ENCODE measurements around the gene KIF4A. TPM values are rescaled to one million over a fixed set of nuclear protein-coding genes. Genes with fewer than 3 reads are reported as not detected.
"Not testable (repeated sequence)": the region's sequence is repeated elsewhere in the genome, so short reads cannot be mapped to it uniquely, and the experiment has no call there.

The KIF4A gene
- total RNA-seq, 1 donor from 2014 or later: 2.9 TPM

DNA sequence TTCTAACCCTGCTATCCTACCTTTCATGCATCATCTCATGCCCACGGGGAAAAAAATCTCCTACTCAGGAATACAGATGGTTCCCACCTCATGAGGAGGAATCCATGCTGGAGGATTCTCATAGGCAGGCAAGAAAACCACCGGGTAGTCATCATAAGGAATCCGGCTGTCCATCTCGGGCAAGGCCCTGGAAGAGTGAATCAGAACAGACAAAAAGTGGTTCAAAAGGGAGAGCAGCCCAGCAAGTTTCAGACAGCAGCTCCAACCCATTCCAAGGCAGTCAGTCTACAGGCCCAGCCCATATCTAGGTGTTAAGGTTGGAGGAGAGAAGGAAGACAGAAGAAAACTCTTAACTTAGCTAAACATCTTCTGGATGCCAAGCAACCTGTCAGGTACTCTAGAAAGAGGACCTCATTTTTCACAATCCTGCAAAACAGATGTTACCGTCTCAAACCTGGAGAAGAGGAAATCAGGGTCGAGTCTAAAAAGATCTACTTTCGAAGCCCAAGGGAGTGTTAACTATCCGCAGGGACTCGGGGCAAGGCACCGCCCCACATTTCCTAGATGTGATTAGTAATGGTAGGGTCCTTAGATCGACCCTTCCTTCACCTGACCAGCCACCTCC is 624 bp upstream of the KIF4A start:
- no peak for FAIRE-seq
- DNase-seq (ENCODE audit: low spot score in 2 of 2): no peak

- DNase-seq (ENCODE audit: low spot score in 2 of 2) (no peak), FAIRE-seq (no peak)
Measured at GRCh38 chrX:70292788-70293187, 2.9 kb downstream of the KIF4A start.

GRCh38 chrX:70293621-70294020 is 3.7 kb downstream of the KIF4A start:
- FAIRE-seq (no peak), DNase-seq (ENCODE audit: low spot score in 2 of 2) (no peak)

GRCh38 chrX:70301716-70302115 is 11.8 kb downstream of the KIF4A start:
- FAIRE-seq (no peak), DNase-seq (ENCODE audit: low spot score in 2 of 2) (no peak)

- FAIRE-seq: no peak
Measured at GRCh38 chrX:70313503-70313902, 23.6 kb downstream of the KIF4A start.

GRCh38 chrX:70322784-70323183 is 32.9 kb downstream of the KIF4A start:
- FAIRE-seq (no peak), DNase-seq (ENCODE audit: low spot score in 2 of 2) (no peak)

More at GRCh38 chrX:70313503-70313902, 23.6 kb downstream of the KIF4A start:
- no peak for DNase-seq (ENCODE audit: low spot score in 2 of 2)

- not testable (repeated sequence) for DNase-seq (ENCODE audit: low spot score in 2 of 2); FAIRE-seq
Measured at GRCh38 chrX:70323628-70324027, 33.7 kb downstream of the KIF4A start.

GRCh38 chrX:70324326-70324725 is 34.4 kb downstream of the KIF4A start:
- FAIRE-seq: no peak
- no peak for DNase-seq (ENCODE audit: low spot score in 2 of 2)

- no peak for FAIRE-seq
- DNase-seq (ENCODE audit: low spot score in 2 of 2): no peak
Measured at GRCh38 chrX:70331161-70331560, 41.3 kb downstream of the KIF4A start.

- DNase-seq (ENCODE audit: low spot score in 2 of 2) (no peak), FAIRE-seq (no peak)
Measured at GRCh38 chrX:70332600-70332999, 42.7 kb downstream of the KIF4A start.

DNA sequence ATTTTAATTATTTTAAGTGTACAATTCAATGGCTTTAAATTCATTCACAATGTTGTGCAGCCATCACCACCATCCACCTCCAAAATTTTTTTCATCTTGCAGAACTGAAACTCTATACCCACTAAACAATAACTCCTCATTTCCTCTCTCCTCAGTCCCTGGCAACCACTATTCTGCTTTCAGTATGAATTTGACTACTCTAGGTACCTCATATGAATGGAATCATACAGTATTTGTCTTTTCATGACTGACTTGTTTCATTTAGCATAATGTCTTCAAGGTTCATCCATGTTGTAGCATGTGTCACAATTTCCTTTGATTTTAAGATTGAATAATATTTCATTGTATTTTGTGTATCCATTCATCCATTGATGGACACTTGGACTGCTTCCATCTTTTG is 46.9 kb downstream of the KIF4A start:
- DNase-seq (ENCODE audit: low spot score in 2 of 2) (no peak), FAIRE-seq (no peak)

GRCh38 chrX:70338290-70338689 is 48.4 kb downstream of the KIF4A start:
- FAIRE-seq (no peak), DNase-seq (ENCODE audit: low spot score in 2 of 2) (no peak)

GRCh38 chrX:70343435-70343834 is 53.5 kb downstream of the KIF4A start:
- FAIRE-seq: no peak
- no peak for DNase-seq (ENCODE audit: low spot score in 2 of 2)

- no peak for DNase-seq (ENCODE audit: low spot score in 2 of 2)
- no peak for FAIRE-seq
Measured at GRCh38 chrX:70346418-70347070, 56.6 kb downstream of the KIF4A start.

- FAIRE-seq; DNase-seq (ENCODE audit: low spot score in 2 of 2): not testable (repeated sequence)
Measured at GRCh38 chrX:70348825-70349224, 58.9 kb downstream of the KIF4A start.

- not testable (repeated sequence) for DNase-seq (ENCODE audit: low spot score in 2 of 2); FAIRE-seq
Measured at GRCh38 chrX:70349367-70350125, 59.6 kb downstream of the KIF4A start.

DNA sequence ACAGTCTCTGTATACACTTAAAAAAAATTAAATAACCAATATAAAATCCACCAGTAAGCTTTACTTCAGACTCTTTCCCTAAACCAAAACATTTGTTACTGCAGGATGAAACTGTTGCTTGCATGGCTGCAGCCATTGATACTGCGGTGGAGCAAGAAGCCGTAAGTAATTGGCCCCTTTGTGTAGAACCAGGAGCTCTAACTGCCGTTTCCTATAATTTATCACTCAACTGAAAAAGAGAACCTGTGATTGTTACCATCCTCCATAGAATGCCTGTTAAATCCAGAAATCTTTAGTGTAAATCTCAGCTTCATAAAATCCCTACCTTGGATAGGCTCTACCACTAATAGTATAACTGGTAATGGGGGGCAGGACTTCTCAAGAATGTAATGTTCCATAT is 62.6 kb downstream of the KIF4A start:
- FAIRE-seq (no peak), DNase-seq (ENCODE audit: low spot score in 2 of 2) (no peak)

GRCh38 chrX:70353514-70353913 is 63.6 kb downstream of the KIF4A start:
- DNase-seq (ENCODE audit: low spot score in 2 of 2) (no peak), FAIRE-seq (no peak)

DNA sequence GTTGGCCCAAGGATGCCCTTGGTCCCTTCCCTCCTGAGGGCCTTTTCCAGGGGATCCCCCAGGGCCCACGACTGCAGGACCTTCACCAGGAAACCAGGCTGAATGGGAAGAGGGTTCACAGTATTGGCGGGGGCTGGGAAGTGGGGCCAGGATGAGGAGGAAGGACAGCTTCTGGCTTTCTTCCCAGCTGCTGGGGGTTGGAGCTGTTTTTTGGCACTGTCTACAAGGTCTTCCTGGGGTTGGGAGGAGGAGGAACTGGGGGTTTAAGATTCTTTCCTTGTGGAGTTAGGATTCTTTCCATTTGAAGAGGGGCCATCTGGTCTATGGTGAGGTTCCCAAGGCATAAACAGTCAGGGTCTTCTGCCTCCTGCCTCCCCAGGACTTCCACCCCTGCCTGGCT is 64.8 kb downstream of the KIF4A start:
- no peak for DNase-seq (ENCODE audit: low spot score in 2 of 2)
- FAIRE-seq: no peak

DNA sequence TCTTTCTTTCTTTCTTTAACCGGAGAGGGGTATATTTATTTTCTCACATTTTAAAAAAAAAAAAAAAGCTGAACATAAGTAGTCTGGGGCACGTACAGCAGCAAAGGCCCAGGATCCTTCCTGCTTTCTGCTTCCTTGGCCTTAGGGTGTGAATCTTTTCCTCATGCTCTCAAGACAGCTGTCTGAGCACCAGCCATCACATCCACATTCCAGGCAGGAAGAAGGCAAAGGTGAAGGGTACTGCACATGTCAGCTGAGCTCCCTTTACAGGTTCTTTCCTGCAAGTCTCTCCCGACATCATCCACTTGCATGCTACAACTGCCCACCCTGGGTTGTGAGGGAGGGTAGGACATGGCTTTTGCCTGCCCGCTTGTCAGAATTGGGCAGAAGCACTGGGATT is 69.6 kb downstream of the KIF4A start:
- no peak for DNase-seq (ENCODE audit: low spot score in 2 of 2)
- no peak for FAIRE-seq

DNA sequence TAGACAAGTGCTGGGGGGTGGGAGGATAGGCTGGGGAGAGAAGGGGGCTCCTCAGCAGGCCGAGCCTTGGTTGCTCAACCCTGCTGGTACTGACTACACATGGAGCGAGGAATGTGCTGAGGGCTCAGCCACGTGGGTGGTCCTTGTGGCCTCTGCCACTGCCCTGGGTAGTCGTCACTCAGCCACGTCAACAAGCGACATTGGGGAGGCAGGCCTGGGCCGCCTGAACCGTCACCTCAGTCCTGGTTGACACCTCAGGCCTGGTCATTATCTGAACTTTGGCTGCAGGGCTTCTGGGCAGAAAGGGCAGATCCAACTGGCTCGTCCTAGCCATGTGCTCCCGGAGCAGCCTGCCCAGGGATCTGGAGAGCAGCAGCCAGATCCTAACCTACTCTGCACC is 70.5 kb downstream of the KIF4A start:
- DNase-seq (ENCODE audit: low spot score in 2 of 2) (no peak), FAIRE-seq (no peak)

GRCh38 chrX:70368731-70369130 is 78.8 kb downstream of the KIF4A start:
- DNase-seq (ENCODE audit: low spot score in 2 of 2); FAIRE-seq: not testable (repeated sequence)
